ENCODE data around the gene GABARAP.

The GABARAP gene

GRCh38 chr17:7234083-7234951 lies 7.9 kb downstream of the GABARAP start, which contains the start of gene DVL2:
TSS of gene DVL2 (minus strand) at chr17:7234517. CDS start at chr17:7234262, 255 bp downstream.
- Histone ChIP-seq H3K9me3 (ENCODE audit: insufficient read depth, low read depth, low read length) (no peaks in the 10 kb centered on the region), H3K36me3 (ENCODE audit: insufficient read depth, low read length) (peaks cover 27% of the 10 kb centered on the region; the same call in 1 of the 2 replicates), H3K79me2 (ENCODE audit: insufficient read depth, low read length) (peaks cover 87% of the 10 kb centered on the region), H3F3A (ENCODE audit: low read depth) (peaks cover 9% of the 10 kb centered on the region), H3K27me3 (ENCODE audit: insufficient read depth, low read length, poor library complexity, severe bottlenecking) (peaks cover 5% of the 10 kb centered on the region), H2AFZ (ENCODE audit: low read length) (peak within 1 kb of the TSS; percentile 73), H3K9me2 (replicated peaks; ENCODE audit: low read depth, low read length) (no peaks in the 10 kb centered on the region), H3K9ac (ENCODE audit: low read depth, low read length, poor library complexity, severe bottlenecking) (peak within 1 kb of the TSS; percentile 99), H3K4me1 (ENCODE audit: insufficient read depth, low read length, poor library complexity, severe bottlenecking) (peaks cover 31% of the 10 kb centered on the region), H3K4me2 (ENCODE audit: low read depth, low read length, poor library complexity, severe bottlenecking) (peak within 1 kb of the TSS; percentile 98), H4K20me1 (ENCODE audit: insufficient read depth, low read length, poor library complexity, severe bottlenecking) (peaks cover 44% of the 10 kb centered on the region), H3K4me3 (ENCODE audit: low read length, poor library complexity, severe bottlenecking) (peak within 1 kb of the TSS; percentile 100)
- no peak for TF ChIP-seq EZH2phosphoT487 (IDR thresholded peaks at IDR 0.05; ENCODE audit: borderline replicate concordance)
- TF ChIP-seq, protein P1, sequence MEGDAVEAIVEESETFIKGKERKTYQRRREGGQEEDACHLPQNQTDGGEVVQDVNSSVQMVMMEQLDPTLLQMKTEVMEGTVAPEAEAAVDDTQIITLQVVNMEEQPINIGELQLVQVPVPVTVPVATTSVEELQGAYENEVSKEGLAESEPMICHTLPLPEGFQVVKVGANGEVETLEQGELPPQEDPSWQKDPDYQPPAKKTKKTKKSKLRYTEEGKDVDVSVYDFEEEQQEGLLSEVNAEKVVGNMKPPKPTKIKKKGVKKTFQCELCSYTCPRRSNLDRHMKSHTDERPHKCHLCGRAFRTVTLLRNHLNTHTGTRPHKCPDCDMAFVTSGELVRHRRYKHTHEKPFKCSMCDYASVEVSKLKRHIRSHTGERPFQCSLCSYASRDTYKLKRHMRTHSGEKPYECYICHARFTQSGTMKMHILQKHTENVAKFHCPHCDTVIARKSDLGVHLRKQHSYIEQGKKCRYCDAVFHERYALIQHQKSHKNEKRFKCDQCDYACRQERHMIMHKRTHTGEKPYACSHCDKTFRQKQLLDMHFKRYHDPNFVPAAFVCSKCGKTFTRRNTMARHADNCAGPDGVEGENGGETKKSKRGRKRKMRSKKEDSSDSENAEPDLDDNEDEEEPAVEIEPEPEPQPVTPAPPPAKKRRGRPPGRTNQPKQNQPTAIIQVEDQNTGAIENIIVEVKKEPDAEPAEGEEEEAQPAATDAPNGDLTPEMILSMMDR (conservative IDR thresholded peaks at IDR 0.05; ENCODE audit: low read length), result no peak

DNA sequence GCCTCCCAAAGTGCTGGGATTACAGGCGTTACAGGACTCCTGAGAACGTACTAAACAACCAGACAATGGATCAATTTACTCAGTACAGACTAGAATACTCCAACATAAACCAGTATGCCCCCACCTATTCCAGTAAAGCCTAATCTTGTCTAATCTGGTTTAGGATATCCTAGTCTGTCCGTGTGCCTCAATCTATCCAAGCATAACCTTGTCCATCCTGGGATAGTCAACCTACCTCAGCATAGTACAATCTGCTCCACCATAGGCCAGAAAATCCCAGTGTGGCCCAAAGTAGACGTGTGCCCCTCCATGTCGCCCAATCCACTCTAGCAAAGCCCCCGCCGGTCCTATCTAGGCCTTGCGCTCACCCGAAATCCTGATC lies 8.6 kb downstream of the GABARAP start:
- Histone ChIP-seq H3K9me3 (ENCODE audit: insufficient read depth, low read depth, low read length) (no peaks in the 10 kb centered on the region), H3K79me2 (ENCODE audit: insufficient read depth, low read length) (peaks cover 82% of the 10 kb centered on the region), H3K9ac (ENCODE audit: low read depth, low read length, poor library complexity, severe bottlenecking) (peak overlapping the region; percentile 99), H3K36me3 (ENCODE audit: insufficient read depth, low read length) (peaks cover 34% of the 10 kb centered on the region; the same call in 1 of the 2 replicates), H4K20me1 (ENCODE audit: insufficient read depth, low read length, poor library complexity, severe bottlenecking) (peaks cover 44% of the 10 kb centered on the region), H3F3A (ENCODE audit: low read depth) (peaks cover 9% of the 10 kb centered on the region), H3K9me2 (replicated peaks; ENCODE audit: low read depth, low read length) (no peaks in the 10 kb centered on the region), H3K4me3 (ENCODE audit: low read length, poor library complexity, severe bottlenecking) (peak overlapping the region; percentile 100), H2AFZ (ENCODE audit: low read length) (peak overlapping the region; percentile 73), H3K4me2 (ENCODE audit: low read depth, low read length, poor library complexity, severe bottlenecking) (peak overlapping the region; percentile 98), H3K27me3 (ENCODE audit: insufficient read depth, low read length, poor library complexity, severe bottlenecking) (peaks cover under 1% of the 10 kb centered on the region), H3K4me1 (ENCODE audit: insufficient read depth, low read length, poor library complexity, severe bottlenecking) (peaks cover 31% of the 10 kb centered on the region)
- TF ChIP-seq, protein P1 (conservative IDR thresholded peaks at IDR 0.05; ENCODE audit: low read length), result no peak
- no peak for TF ChIP-seq EZH2phosphoT487 (IDR thresholded peaks at IDR 0.05; ENCODE audit: borderline replicate concordance)

- TF ChIP-seq, protein P1 (conservative IDR thresholded peaks at IDR 0.05; ENCODE audit: low read length), result no peak
- no peak for TF ChIP-seq EZH2phosphoT487 (IDR thresholded peaks at IDR 0.05; ENCODE audit: borderline replicate concordance)
- peak overlapping the region; percentile 98 for H3K4me2 ChIP-seq (ENCODE audit: low read depth, low read length, poor library complexity, severe bottlenecking)
- H2AFZ ChIP-seq (ENCODE audit: low read length), result no peak overlapping the region
- H3K27me3 ChIP-seq (ENCODE audit: insufficient read depth, low read length, poor library complexity, severe bottlenecking), result no peaks in the 10 kb centered on the region
- no peaks in the 10 kb centered on the region for H3K9me3 ChIP-seq (ENCODE audit: insufficient read depth, low read depth, low read length)
- no peaks in the 10 kb centered on the region for H3K9me2 ChIP-seq (replicated peaks; ENCODE audit: low read depth, low read length)
- H3F3A ChIP-seq (ENCODE audit: low read depth), result peaks cover 9% of the 10 kb centered on the region
- H3K79me2 ChIP-seq (ENCODE audit: insufficient read depth, low read length), result peaks cover 78% of the 10 kb centered on the region
- H3K4me1 ChIP-seq (ENCODE audit: insufficient read depth, low read length, poor library complexity, severe bottlenecking), result peaks cover 27% of the 10 kb centered on the region
- H3K9ac ChIP-seq (ENCODE audit: low read depth, low read length, poor library complexity, severe bottlenecking), result peak overlapping the region; percentile 99
- peaks cover 48% of the 10 kb centered on the region; the same call in 1 of the 2 replicates for H3K36me3 ChIP-seq (ENCODE audit: insufficient read depth, low read length)
- peaks cover 40% of the 10 kb centered on the region for H4K20me1 ChIP-seq (ENCODE audit: insufficient read depth, low read length, poor library complexity, severe bottlenecking)
- H3K4me3 ChIP-seq (ENCODE audit: low read length, poor library complexity, severe bottlenecking), result peak overlapping the region; percentile 100
Measured at GRCh38 chr17:7232114-7232513, 10.1 kb downstream of the GABARAP start.
